ENCODE data around the gene ITPKB.

ITPKB gene

DNA sequence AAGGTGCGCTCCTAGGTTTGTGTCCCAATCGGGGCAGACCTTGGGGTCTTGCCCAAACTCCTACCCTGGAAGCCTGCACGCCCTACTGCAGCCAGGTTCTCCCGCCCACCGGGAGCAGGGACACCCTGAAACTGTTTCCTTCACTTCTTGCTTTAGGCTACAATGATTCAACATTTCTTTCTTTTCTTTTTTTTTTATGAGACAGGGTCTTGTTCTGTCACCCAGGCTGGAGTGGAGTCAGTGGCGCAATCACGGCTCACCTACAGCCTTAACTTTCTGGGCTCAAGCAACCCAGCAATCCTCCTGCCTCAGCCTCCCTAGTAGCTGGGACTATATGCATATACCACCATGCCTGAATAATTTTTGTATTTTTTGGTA is 75.8 kb downstream of the ITPKB start:
- DNase-seq: no peak

GRCh38 chr1:226662642-226663326 is 76.3 kb downstream of the ITPKB start:
- no peak for DNase-seq

DNA sequence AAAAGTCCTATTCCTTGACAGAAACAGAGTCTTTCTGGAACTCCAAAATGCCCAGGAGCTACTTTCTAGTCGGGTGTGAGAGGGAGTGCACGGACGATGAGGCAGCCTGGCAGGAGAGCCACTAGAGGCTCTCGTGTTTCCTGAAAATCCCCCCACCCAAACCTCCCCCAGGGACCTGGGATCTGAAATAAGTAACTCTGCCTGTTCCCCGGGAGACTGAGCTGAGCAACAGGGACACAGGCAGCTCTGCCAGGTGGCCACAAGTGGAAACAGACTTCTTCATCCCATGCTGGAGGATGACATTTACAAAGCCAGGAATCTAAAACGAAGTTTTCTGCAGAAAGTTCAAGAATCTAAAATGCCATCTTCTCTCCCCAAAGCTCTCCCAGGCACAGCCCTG is 77.1 kb downstream of the ITPKB start:
- DNase-seq: no peak

DNA sequence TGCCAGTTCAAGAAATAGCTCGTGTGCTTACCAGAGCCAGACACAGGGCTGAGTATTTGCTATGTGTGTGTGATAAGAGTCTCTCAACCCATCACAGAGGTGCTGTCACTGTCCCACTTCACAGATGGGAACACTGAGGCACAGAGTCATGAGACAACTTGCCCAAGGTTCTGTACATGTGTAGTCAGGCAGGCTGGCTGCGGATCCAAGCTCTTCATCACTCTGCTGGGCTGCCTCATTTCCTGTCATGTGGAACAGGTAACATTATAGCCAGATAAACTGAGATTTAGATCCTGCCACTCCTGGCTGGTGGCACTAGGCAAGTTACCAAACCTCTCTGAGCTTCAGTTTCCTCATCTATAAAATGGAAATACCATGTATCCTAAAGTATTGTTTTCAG is 77.8 kb downstream of the ITPKB start:
- DNase-seq: no peak

- DNase-seq: no peak
Observed at GRCh38 chr1:226660410-226661182, 78.5 kb downstream of the ITPKB start.

GRCh38 chr1:226659641-226660040 is 79.4 kb downstream of the ITPKB start:
- no peak for DNase-seq

DNA sequence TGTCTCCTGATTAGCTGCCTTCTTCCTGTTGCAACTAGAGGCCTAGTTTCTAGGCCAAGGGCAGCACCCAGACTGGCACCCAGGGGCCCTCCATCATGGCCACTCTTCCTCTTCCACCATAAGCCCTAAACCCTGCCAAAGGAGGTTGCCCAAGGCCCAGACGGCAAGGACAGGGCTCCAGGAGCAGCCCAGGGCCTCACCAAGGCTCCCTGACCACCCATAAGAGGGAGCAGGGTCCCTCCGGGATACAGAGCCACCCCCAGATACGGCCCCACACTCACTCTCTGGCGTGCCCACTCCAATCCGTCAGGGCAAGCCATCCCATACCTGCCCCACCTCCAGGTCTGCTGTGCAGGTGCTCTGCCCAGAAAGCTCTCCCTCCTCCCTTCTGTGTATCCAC is 79.9 kb downstream of the ITPKB start:
- DNase-seq: no peak

DNA sequence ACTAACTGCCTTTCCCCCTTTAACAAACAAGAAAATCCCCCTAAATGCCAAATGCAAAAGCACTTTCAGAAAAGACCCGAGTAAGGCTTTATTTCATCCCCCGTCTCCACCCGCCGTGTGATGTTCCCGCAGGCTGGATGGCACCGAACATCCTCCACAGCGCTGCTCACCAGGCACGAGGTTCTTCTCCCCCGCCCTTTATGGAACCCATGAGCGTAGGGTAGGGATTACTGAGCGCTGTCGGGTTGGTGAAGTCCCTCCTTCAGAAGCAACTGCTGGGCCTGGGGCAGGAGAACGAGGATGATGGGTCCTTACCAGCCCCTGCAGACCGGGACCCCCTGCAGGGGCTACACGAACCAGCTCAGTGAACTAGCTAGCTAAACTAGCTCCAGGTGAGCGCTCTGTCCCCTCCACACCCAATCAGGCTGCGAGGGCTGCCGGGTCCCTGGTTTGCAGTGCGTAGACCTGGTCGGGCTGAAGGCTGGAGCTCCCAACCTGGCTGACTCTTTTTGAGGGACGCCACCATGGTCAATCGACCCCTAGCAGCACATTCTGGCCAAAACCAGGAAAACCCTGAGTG is 80.4 kb downstream of the ITPKB start:
- no peak for DNase-seq

GRCh38 chr1:226657895-226658545 is 81.1 kb downstream of the ITPKB start:
- DNase-seq: no peak

- DNase-seq: no peak
Observed at GRCh38 chr1:226656601-226657277, 82.3 kb downstream of the ITPKB start.

DNA sequence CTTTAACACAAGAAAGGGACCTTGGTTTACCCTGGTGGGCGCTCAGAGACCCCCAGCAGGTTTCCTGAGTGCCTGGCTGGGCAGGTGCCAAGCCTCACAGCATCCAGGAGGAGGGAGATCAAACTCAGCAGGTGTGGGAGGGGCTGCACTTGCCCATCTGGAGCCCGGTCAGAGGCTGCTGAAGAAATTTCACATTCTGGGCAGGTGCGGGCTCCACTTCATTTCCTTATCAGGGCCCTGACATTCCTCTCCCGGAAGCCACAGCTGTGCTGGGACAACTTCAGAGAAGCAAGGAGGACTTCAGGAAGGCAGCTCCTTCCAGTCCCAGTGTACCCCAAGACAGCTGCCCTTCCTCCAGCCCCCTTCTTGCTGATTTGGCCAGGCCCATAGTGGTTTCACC is 82.9 kb downstream of the ITPKB start:
- no peak for DNase-seq

DNA sequence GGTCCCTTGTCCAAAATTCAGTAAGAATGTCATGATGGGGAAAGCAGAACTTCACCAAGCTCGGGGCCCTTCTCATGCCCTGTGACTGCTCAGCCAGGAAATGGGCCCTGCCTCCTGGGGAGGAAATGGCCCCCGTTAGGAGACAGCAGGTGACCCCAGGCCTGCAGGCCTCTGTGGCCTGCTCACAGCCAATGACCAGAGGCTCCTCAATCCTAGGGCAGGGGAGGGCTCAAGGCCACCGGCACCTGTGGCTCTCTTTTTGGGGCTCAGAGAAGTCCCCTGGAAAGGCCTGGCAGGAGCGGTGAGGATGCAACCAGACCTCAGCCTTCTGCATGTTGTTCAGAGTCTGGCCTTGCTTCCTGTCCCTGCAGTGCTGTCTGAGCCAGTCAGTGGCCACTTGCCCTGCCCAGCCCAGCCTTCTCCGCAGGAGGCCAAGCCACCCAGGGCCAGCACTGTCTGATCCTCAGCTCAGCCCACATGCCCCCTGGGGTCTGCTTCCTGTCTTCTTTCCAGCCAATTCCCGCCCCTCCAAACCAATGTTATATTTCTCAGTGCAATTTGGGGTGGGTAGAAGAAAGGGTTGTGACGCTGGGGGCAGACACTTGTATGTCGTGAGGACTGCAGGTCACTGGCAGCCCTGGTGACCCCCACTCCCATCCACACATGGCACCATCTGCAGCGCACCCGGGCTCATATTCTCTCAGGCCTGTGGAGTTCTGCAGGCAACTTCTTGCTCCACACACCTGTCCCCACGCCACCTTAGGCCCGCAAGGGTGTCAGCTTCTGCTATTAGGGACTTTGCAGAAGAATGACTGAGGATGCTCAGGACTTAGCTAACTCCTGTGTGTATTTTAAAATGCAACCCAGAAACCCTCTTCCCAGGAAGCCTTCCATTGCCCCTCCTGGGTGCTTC is 83.6 kb downstream of the ITPKB start:
- no peak for DNase-seq

- no peak for DNase-seq
Observed at GRCh38 chr1:226654668-226655055, 84.4 kb downstream of the ITPKB start.

GRCh38 chr1:226654046-226654667 is 84.9 kb downstream of the ITPKB start:
- no peak for DNase-seq

- no peak for DNase-seq
Observed at GRCh38 chr1:226653311-226653921, 85.7 kb downstream of the ITPKB start.

DNA sequence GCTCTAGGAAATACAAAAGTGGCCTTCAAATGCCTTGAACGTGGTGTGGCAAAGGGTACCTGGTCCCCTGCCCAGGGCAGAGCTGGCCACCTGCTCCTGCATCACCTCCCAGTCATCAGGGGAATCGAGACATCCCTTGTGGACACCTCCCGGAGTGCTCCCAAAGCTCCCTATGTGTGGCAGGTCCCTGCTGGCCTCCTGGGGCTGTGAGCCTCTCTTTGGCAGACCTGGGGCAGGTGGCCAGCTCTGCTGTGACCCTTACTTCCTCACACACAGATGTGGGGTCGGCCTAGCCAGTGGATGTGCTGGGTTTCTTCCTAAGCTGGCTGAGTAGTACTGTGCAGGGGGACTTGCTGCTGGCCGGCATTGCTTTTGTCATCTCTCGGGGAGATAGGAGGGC is 86.5 kb downstream of the ITPKB start:
- DNase-seq: no peak

GRCh38 chr1:226651732-226652105 is 87.4 kb downstream of the ITPKB start:
- no peak for DNase-seq

DNA sequence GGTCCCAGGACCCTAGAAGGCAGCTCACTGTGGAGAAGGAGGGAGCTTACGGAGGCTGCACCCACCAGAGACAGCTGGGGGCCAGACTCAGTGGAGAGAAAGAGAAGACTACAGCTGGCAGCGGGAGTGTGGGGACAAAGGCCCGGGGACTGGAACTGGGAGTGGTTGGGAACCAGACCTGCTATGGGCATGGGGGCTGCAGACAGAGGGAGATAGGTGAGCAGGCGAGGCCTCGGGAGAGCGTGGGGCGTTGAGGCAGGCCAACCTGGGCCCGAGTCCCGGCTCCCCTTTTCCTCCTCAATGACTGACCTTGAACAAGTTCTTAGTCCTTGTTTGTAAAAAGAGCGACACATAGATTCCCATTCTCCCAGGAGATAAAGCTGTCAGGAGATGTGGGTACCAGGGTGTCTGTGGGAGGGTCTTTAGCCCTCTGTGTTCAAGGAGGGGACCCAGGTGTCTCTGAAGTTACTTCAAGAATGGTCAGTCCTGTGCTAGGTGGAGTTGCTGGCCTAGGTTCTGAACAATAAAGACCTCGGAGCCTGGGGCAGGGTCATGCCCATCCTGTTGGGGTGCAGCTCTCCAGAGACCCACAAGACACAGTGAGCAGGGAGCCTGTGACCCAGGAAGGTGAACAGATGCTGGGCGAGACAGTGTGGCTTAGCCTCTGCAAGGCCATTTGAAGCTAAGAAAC is 87.9 kb downstream of the ITPKB start:
- DNase-seq: no peak

GRCh38 chr1:226650236-226650841 is 88.7 kb downstream of the ITPKB start:
- no peak for DNase-seq

DNA sequence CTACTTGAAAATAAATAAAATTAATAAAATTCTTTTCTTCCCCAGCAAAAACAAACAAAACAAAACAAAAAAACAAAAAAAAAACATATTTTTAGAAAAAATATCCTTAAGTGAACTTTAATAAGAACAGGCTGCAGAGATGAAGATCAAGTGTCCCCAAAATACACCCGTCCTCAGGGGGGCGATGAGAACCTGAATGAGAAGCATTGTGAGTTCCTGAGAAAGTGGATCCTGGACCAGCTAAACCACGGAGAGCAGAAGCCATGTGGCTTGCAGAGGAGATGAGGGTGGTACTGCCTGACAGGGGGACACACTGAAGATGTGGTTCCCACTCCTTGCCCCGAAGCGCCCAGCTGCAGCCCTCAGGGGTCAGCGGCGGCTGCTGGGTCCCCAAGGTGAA is 89.3 kb downstream of the ITPKB start:
- DNase-seq: no peak

Data from cortex of kidney (tissue), 1 donor.